Tibial nerve (tissue), 4 donors: Measurements from ENCODE around the gene PLA2G1B. TPM values are rescaled to one million over a fixed set of nuclear protein-coding genes. Genes with fewer than 3 reads are reported as not detected.

Experiments
- DNase-seq, 2 donors: peaks; one replicate each; pipeline ENCODE4 v3.0.0-alpha.2; 2019; ENCODE audit warnings: low spot score in 2 of 2
- H3K27ac ChIP-seq, 4 donors: fragments of 200-600 bp; sonication (generic) in 3 of 4; one replicate each; pipeline ENCODE4 v1.5.1; 2017 to 2019; ENCODE audit warnings: mild to moderate bottlenecking in 1 of 4
- H3K27me3 ChIP-seq, 2 donors: fragments of 200-600 bp; sonication (generic) in 1 of 2; one replicate each; pipeline versions ENCODE4 v1.5.1 to v1.6.0; 2017 to 2019
- H3K36me3 ChIP-seq, 3 donors: fragments of 200-600 bp; sonication (generic); one replicate each; pipeline ENCODE4 v1.5.1; 2018 to 2019
- H3K4me1 ChIP-seq, 4 donors: fragments of 200-600 bp; sonication (generic) in 3 of 4; one replicate each; pipeline ENCODE4 v1.5.1; 2017 to 2019
- H3K4me3 ChIP-seq, 4 donors: fragments of 200-600 bp; sonication (generic) in 3 of 4; one replicate each; pipeline ENCODE4 v1.5.1; 2017 to 2019; ENCODE audit warnings: mild to moderate bottlenecking in 1 of 4, moderate library complexity in 1 of 4
- H3K9me3 ChIP-seq, 4 donors: fragments of 200-600 bp; sonication (generic) in 3 of 4; one replicate each; pipeline ENCODE4 v1.5.1; 2017 to 2019
- CTCF ChIP-seq, 5 experiments: fragments of 200-600 bp in 3 of 5; fragments of 450-650 bp in 2 of 5; sonication (generic) in 3 of 5; IDR thresholded peaks; one replicate each; pipeline ENCODE4 v1.5.1; 2016 to 2019; ENCODE audit warnings: antibody characterized with exemption in 5 of 5, mild to moderate bottlenecking in 3 of 5, moderate library complexity in 2 of 5
- EP300 ChIP-seq, 2 donors: sonication (generic); formaldehyde crosslinking; IDR thresholded peaks; one replicate each; pipeline ENCODE4 v1.6.1; 2017; ENCODE audit warnings: antibody characterized with exemption in 2 of 2, mild to moderate bottlenecking in 1 of 2
- POLR2A ChIP-seq, 2 donors: fragments of 450-650 bp; IDR thresholded peaks; one replicate each; pipeline ENCODE4 v1.6.1; 2017; ENCODE audit warnings: antibody characterized with exemption in 2 of 2, mild to moderate bottlenecking in 2 of 2, moderate library complexity in 2 of 2
- WGBS, 2 donors: methylation state at CpG; one replicate each; pipeline ENCODE4 v1.1.5; 2018; 5-methylcytosine and 5-hydroxymethylcytosine counted together
- total RNA-seq, 4 donors: library from RNA; depleted of rRNA; stranded (reverse); fragments of >200 nt; gene quantifications; one replicate each; pipeline ENCODE4 v1.1.0, GENCODE V29; 2016

Gene PLA2G1B
- total RNA-seq, 4 donors from 2014 or later = 11.4 TPM; not detected in 3

- Histone ChIP-seq H3K9me3 (no peaks in the 10 kb centered on the region), H3K4me3 (no peak overlapping the region), H3K27ac (no peak overlapping the region), H3K27me3 (peaks cover 0 to 33% of the 10 kb centered on the region in 2 donors), H3K36me3 (no peaks in the 10 kb centered on the region), H3K4me1 (peaks cover 0 to 45% (median 3%) of the 10 kb centered on the region in 4 donors)
- no peak for DNase-seq
- 69 to 73% methylated on average over 7 to 9 of the region's 9 CpGs for whole genome bisulfite sequencing, 2 donors
- TF ChIP-seq CTCF (IDR thresholded peaks at IDR 0.05) = no peak
- TF ChIP-seq POLR2A (IDR thresholded peaks at IDR 0.05) = no peak
- TF ChIP-seq EP300 (IDR thresholded peaks at IDR 0.05) = no peak
Observed at GRCh38 chr12:120363274-120363855, 35.8 kb upstream of the PLA2G1B start.

GRCh38 chr12:120362516-120363273, 35.1 kb upstream of the PLA2G1B start:
- 72 to 79% methylated on average over 14 of the region's 14 CpGs for WGBS, 2 donors
- Histone ChIP-seq H3K9me3 (no peaks in the 10 kb centered on the region), H3K27me3 (peaks cover 0 to 29% of the 10 kb centered on the region in 2 donors), H3K36me3 (no peaks in the 10 kb centered on the region), H3K4me3 (no peak overlapping the region), H3K27ac (peak overlapping the region in 1 of 4 donors; percentile 75), H3K4me1 (peaks cover 0 to 39% (median 0%) of the 10 kb centered on the region in 4 donors)
- no peak for DNase-seq
- TF ChIP-seq CTCF (IDR thresholded peaks at IDR 0.05) = no peak
- no peak for TF ChIP-seq POLR2A (IDR thresholded peaks at IDR 0.05)
- no peak for TF ChIP-seq EP300 (IDR thresholded peaks at IDR 0.05)

- Histone ChIP-seq H3K36me3 (no peaks in the 10 kb centered on the region), H3K4me1 (peaks cover 0 to 35% (median 0%) of the 10 kb centered on the region in 4 donors), H3K27me3 (peaks cover 0 to 19% of the 10 kb centered on the region in 2 donors), H3K9me3 (no peaks in the 10 kb centered on the region), H3K27ac (peak overlapping the region; percentile 27 to 84 (median 70)), H3K4me3 (peak overlapping the region; percentile 32 to 50 (median 38))
- 8 to 9% methylated on average over 25 of the region's 56 CpGs for WGBS, 2 donors
- DNase-seq = peak in 1 of 2 donors; percentile 31
- TF ChIP-seq POLR2A (IDR thresholded peaks at IDR 0.05) (no peak), CTCF (IDR thresholded peaks at IDR 0.05) (no peak), EP300 (IDR thresholded peaks at IDR 0.05) (no peak)
Observed at GRCh38 chr12:120361506-120362208, 34.1 kb upstream of the PLA2G1B start.

- 80 to 87% methylated on average over 1 of the region's 1 CpG for WGBS, 2 donors
- Histone ChIP-seq H3K4me1 (peaks cover 0 to 25% (median 0%) of the 10 kb centered on the region in 4 donors), H3K4me3 (no peak overlapping the region), H3K36me3 (no peaks in the 10 kb centered on the region), H3K9me3 (no peaks in the 10 kb centered on the region), H3K27me3 (peaks cover 0 to 11% of the 10 kb centered on the region in 2 donors), H3K27ac (no peak overlapping the region)
- no peak for TF ChIP-seq EP300 (IDR thresholded peaks at IDR 0.05)
- no peak for DNase-seq
Observed at GRCh38 chr12:120359128-120359527, 31.5 kb upstream of the PLA2G1B start.

GRCh38 chr12:120358412-120359100, 31.0 kb upstream of the PLA2G1B start:
- 52 to 54% methylated on average over 19 of the region's 19 CpGs for WGBS, 2 donors
- Histone ChIP-seq H3K27ac (no peak overlapping the region), H3K4me1 (peaks cover 0 to 25% (median 0%) of the 10 kb centered on the region in 4 donors), H3K36me3 (no peaks in the 10 kb centered on the region), H3K9me3 (no peaks in the 10 kb centered on the region), H3K27me3 (peaks cover 0 to 11% of the 10 kb centered on the region in 2 donors), H3K4me3 (no peak overlapping the region)
- TF ChIP-seq EP300 (IDR thresholded peaks at IDR 0.05) (no peak), POLR2A (IDR thresholded peaks at IDR 0.05) (no peak), CTCF (IDR thresholded peaks at IDR 0.05) (no peak)
- DNase-seq = no peak
